Endothelial cell of umbilical vein (primary cell): Measurements from ENCODE around the gene RHOA. TPM values are rescaled to one million over a fixed set of nuclear protein-coding genes. Genes with fewer than 3 reads are reported as not detected.

Source experiments
- BruUV-seq: library from RNA; stranded (reverse); fragments of 400-500 nt; replicated peaks from 2 replicates; lab custom pipeline; 2021; lab: Mats Ljungman, UMichigan
- CTCF ChIA-PET: fragments of 300-600, 350-600 bp; sonication (Branson Sonifier 250); formaldehyde crosslinking; loops from one replicate; lab custom pipeline; 2021; ENCODE audit warnings: antibody characterized with exemption, inconsistent platforms; lab: Charles Lee
- POLR2A ChIA-PET: fragments of 300-600, 350-600 bp; sonication (Branson Sonifier 250); formaldehyde crosslinking; loops from one replicate; lab custom pipeline; 2021; ENCODE audit warnings: antibody characterized with exemption, inconsistent platforms; lab: Charles Lee
- DNase-seq: peaks from one replicate; pipeline ENCODE4 v3.0.0-alpha.2; 2011; ENCODE audit warnings: low read depth, low spot score
- FAIRE-seq: peaks from 2 replicates; lab custom pipeline; 2011; peaks lifted over from hg19 to GRCh38; lab: Jason Lieb, UNC
- H2AFZ ChIP-seq: 2 replicates; pipeline ENCODE4 v1.6.0; 2012; ENCODE audit warnings: low read depth, low read length, control low read depth, inconsistent platforms
- H3K27ac ChIP-seq: 2 replicates; pipeline ENCODE4 v1.5.1; 2011; ENCODE audit warnings: low read depth, mild to moderate bottlenecking, control low read depth, low read length, moderate library complexity; ENCODE audit not compliant: insufficient read depth
- H3K27me3 ChIP-seq, 2 experiments: 2 replicates each; pipeline versions ENCODE4 v1.6.0 to v1.6.1; 2011; ENCODE audit warnings: low read length in 2 of 2, mixed read lengths in 1 of 2; ENCODE audit not compliant: control insufficient read depth in 2 of 2, insufficient read depth in 2 of 2
- H3K36me3 ChIP-seq, 2 experiments: 2 replicates in 1 of 2; 3 replicates in 1 of 2; pipeline ENCODE4 v1.5.1; 2011; ENCODE audit warnings: low read length in 2 of 2, mild to moderate bottlenecking in 1 of 2, moderate library complexity in 1 of 2; ENCODE audit not compliant: control insufficient read depth in 2 of 2, insufficient read depth in 2 of 2; ENCODE audit errors: extremely low read depth in 1 of 2
- H3K4me1 ChIP-seq: 3 replicates; pipeline ENCODE4 v1.5.1; 2011; ENCODE audit warnings: mild to moderate bottlenecking, low read length; ENCODE audit not compliant: control insufficient read depth, insufficient read depth; ENCODE audit errors: extremely low read depth
- H3K4me2 ChIP-seq: 2 replicates; pipeline ENCODE4 v1.6.1; 2011; ENCODE audit warnings: low read length, control low read depth, mixed read lengths; ENCODE audit not compliant: insufficient read depth
- H3K4me3 ChIP-seq, 3 experiments: fragments of 200-600 bp in 1 of 3; sonication (generic), shearing (Covaris generic) in 1 of 3; replicated peaks in 1 of 3; 2 replicates each; pipeline ENCODE4 v1.5.1; 2011 to 2016; ENCODE audit warnings: control low read depth in 3 of 3, low read length in 3 of 3, mild to moderate bottlenecking in 2 of 3, inconsistent platforms in 1 of 3, low read depth in 1 of 3, moderate library complexity in 1 of 3; ENCODE audit not compliant: insufficient read depth in 1 of 3
- H3K79me2 ChIP-seq: 2 replicates; pipeline ENCODE4 v1.6.0; 2012; ENCODE audit warnings: low read length, inconsistent platforms; ENCODE audit not compliant: control insufficient read depth, insufficient read depth
- H3K9ac ChIP-seq: replicated peaks from 2 replicates; pipeline ENCODE3; 2011; ENCODE audit warnings: low read length, control low read depth; ENCODE audit not compliant: insufficient read depth; ENCODE audit errors: extremely low read depth
- H3K9me1 ChIP-seq: replicated peaks from 3 replicates; pipeline ENCODE4 v1.6.0; 2011; ENCODE audit warnings: mild to moderate bottlenecking, low read length; ENCODE audit not compliant: control insufficient read depth, insufficient read depth; ENCODE audit errors: extremely low read depth
- H3K9me3 ChIP-seq: replicated peaks from 2 replicates; pipeline ENCODE4 v1.5.1; 2012; ENCODE audit warnings: low read length, inconsistent platforms; ENCODE audit not compliant: control insufficient read depth, insufficient read depth
- H4K20me1 ChIP-seq: replicated peaks from 2 replicates; pipeline ENCODE3; 2011; ENCODE audit warnings: mild to moderate bottlenecking, low read length; ENCODE audit not compliant: control insufficient read depth, insufficient read depth; ENCODE audit errors: extremely low read depth
- EZH2 ChIP-seq: IDR thresholded peaks from 2 replicates; pipeline ENCODE4 v1.6.1; 2012; ENCODE audit warnings: borderline replicate concordance, low read depth, mild to moderate bottlenecking, moderate library complexity, low read length, inconsistent platforms; ENCODE audit not compliant: severe bottlenecking
- FOS ChIP-seq: IDR thresholded peaks from 2 replicates; pipeline ENCODE4 v1.6.1; 2011; ENCODE audit warnings: mild to moderate bottlenecking, low read length, moderate library complexity, borderline replicate concordance; ENCODE audit not compliant: insufficient read depth
- GATA2 ChIP-seq: IDR thresholded peaks from 2 replicates; pipeline ENCODE4 v1.7.0; 2011; ENCODE audit warnings: low read depth, mild to moderate bottlenecking, moderate library complexity, mixed read lengths, low read length; ENCODE audit not compliant: insufficient read length, insufficient read depth
- JUN ChIP-seq: IDR thresholded peaks from 2 replicates; pipeline ENCODE4 v1.6.1; 2011; ENCODE audit warnings: borderline replicate concordance, low read depth; ENCODE audit not compliant: insufficient read length, insufficient read depth
- MYC ChIP-seq: IDR thresholded peaks from one replicate; pipeline ENCODE4 v1.6.1; 2011; ENCODE audit warnings: mild to moderate bottlenecking, low read depth, low read length
- POLR2A ChIP-seq: IDR thresholded peaks from 2 replicates; pipeline ENCODE4 v1.6.1; 2012; ENCODE audit warnings: low read depth, mild to moderate bottlenecking, control low read depth, low read length
- POLR2AphosphoS5 ChIP-seq: IDR thresholded peaks from 2 replicates; pipeline ENCODE4 v1.6.1; 2012; ENCODE audit warnings: low read depth, mild to moderate bottlenecking, control low read depth, low read length, moderate library complexity; ENCODE audit not compliant: insufficient read depth
- dilution Hi-C: fragments of 300-500 bp; cut with MboI; formaldehyde crosslinking; loops from one replicate; pipeline ENCODE4 v1.15.0; 2019; ENCODE audit warnings: low sequenced_read_pairs; ENCODE audit not compliant: extremely low pct_ligation_motif_present
- intact Hi-C: fragments of 100-400 bp; cut with micrococcal nuclease; formaldehyde crosslinking; loops from one replicate; pipeline ENCODE4 v1.10.0; 2022
- polyA plus RNA-seq, 4 experiments: library from polyadenylated mRNA; depleted of rRNA in 3 of 4; stranded (reverse) in 3 of 4; unstranded in 1 of 4; fragments of >200 nt; gene quantifications; 2 replicates each; pipeline versions ENCODE4 v1.2.1 to v1.2.3, GENCODE V29; 2011 to 2012; ENCODE audit warnings: missing spikeins in 1 of 4
- total RNA-seq: library from RNA; stranded (reverse); gene quantifications from 2 replicates; pipeline ENCODE4 v1.2.3, GENCODE V29; 2021
- TF ChIP-seq, protein P1 (sequence below), 2 donors: IDR thresholded peaks; 1 replicate in 1 of 2; 2 replicates in 1 of 2; pipeline ENCODE4 v1.5.1; 2011; ENCODE audit warnings: low read length in 2 of 2, mild to moderate bottlenecking in 2 of 2, moderate library complexity in 2 of 2, control low read depth in 1 of 2, inconsistent platforms in 1 of 2, low read depth in 1 of 2; ENCODE audit not compliant: insufficient read depth in 1 of 2; ENCODE audit errors: extremely low read depth in 1 of 2
- TF ChIP-seq, protein P2 (sequence below): IDR thresholded peaks from 2 replicates; pipeline ENCODE4 v1.6.1; 2011; ENCODE audit not compliant: insufficient read depth, insufficient read length

Gene RHOA
- total and polyA plus RNA-seq, 2 donors (not counting 3 experiments of a cell fraction or from before 2014, with no cell fraction given), result 450 to 580 TPM

DNA sequence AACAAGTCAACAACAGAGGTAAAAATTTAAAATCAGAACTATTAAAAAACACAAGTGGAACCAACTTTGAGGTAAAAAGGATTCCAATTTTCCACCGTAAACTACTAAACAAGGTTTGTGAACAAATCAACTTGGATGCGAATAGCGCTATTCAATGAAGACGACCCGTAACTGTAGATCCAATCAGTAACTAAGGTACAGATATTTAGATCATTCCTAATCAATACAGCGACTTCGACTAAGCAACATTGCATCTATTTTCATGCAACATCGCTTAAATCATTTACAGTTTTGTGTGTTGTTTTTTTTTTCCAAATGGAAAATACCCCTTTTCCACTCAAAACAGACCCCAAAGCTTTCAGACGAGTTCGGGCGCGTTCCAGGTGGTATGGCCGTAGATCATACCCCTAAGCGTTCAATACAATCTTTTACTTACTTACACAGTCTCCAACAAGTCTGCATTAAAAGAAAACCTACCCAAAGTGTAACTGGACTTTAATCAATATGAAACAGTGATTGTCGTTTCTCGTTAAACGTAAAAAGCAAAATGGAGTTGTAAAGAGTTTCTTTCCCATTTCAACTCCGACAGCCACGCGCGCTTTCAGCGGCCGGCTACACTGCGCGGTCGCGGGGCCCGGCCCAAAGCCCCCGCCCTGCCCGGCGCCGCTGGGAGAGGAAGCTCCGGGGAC lies 786 bp downstream of the RHOA start:
- POLR2A ChIA-PET, result interaction anchor here (0.8 to 2.0 kb wide), 3 partner anchors 10 to 71 kb away, joined by 5 to 14 read pairs (median 7); partner anchors contain the start of gene USP4
- Histone ChIP-seq H3K9me1 (no peaks in the 10 kb centered on the region), H4K20me1 (peaks cover 19% of the 10 kb centered on the region), H2AFZ (no peak overlapping the region), H3K9ac (peak overlapping the region; percentile 94), H3K4me3 (peak overlapping the region; percentile 69 to 100 (median 99)), H3K36me3 (peaks cover 0 to 4% of the 10 kb centered on the region in 2 experiments), H3K79me2 (peaks cover 73% of the 10 kb centered on the region), H3K27ac (peak overlapping the region; percentile 79), H3K4me1 (peaks cover 36% of the 10 kb centered on the region), H3K4me2 (peak overlapping the region; percentile 99), H3K27me3 (no peaks in the 10 kb centered on the region), H3K9me3 (no peaks in the 10 kb centered on the region)
- FAIRE-seq, result peak; percentile 74
- CTCF ChIA-PET, result interaction anchor here (0.9 to 2.0 kb wide), 6 partner anchors 18 to 389 kb away, joined by 3 to 13 read pairs (median 4); partner anchors contain the start of genes GPX1, NDUFAF3, NICN1 and USP4
- intact Hi-C loops, result loop anchor here (5.0 kb wide), 1 partner anchor 319 kb away; the partner anchor contains the start of gene QRICH1
- no TSS peak for BruUV-seq
- TF ChIP-seq POLR2A, result no peak
- TF ChIP-seq EZH2, result no peak
- TF ChIP-seq POLR2AphosphoS5, result no peak
- no peak for TF ChIP-seq FOS
- TF ChIP-seq JUN, result no peak
- TF ChIP-seq, protein P1, sequence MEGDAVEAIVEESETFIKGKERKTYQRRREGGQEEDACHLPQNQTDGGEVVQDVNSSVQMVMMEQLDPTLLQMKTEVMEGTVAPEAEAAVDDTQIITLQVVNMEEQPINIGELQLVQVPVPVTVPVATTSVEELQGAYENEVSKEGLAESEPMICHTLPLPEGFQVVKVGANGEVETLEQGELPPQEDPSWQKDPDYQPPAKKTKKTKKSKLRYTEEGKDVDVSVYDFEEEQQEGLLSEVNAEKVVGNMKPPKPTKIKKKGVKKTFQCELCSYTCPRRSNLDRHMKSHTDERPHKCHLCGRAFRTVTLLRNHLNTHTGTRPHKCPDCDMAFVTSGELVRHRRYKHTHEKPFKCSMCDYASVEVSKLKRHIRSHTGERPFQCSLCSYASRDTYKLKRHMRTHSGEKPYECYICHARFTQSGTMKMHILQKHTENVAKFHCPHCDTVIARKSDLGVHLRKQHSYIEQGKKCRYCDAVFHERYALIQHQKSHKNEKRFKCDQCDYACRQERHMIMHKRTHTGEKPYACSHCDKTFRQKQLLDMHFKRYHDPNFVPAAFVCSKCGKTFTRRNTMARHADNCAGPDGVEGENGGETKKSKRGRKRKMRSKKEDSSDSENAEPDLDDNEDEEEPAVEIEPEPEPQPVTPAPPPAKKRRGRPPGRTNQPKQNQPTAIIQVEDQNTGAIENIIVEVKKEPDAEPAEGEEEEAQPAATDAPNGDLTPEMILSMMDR (IDR thresholded peaks at IDR 0.05; ENCODE audit: extremely low read depth in 1 of 2, insufficient read depth in 1 of 2, low read depth in 1 of 2, low read length in 2 of 2), result no peak
- TF ChIP-seq, protein P2, sequence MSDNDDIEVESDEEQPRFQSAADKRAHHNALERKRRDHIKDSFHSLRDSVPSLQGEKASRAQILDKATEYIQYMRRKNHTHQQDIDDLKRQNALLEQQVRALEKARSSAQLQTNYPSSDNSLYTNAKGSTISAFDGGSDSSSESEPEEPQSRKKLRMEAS, result no peak
- no peak for TF ChIP-seq GATA2
- TF ChIP-seq MYC, result no peak
- DNase-seq, result peak; percentile 50
- dilution Hi-C loops, result no loop called here
